ENCODE data around the gene DIO3. TPM values are rescaled to one million over a fixed set of nuclear protein-coding genes. Genes with fewer than 3 reads are reported as not detected.

Gene DIO3
- total RNA-seq, 1 donor from 2014 or later, result 1.6 TPM

DNA sequence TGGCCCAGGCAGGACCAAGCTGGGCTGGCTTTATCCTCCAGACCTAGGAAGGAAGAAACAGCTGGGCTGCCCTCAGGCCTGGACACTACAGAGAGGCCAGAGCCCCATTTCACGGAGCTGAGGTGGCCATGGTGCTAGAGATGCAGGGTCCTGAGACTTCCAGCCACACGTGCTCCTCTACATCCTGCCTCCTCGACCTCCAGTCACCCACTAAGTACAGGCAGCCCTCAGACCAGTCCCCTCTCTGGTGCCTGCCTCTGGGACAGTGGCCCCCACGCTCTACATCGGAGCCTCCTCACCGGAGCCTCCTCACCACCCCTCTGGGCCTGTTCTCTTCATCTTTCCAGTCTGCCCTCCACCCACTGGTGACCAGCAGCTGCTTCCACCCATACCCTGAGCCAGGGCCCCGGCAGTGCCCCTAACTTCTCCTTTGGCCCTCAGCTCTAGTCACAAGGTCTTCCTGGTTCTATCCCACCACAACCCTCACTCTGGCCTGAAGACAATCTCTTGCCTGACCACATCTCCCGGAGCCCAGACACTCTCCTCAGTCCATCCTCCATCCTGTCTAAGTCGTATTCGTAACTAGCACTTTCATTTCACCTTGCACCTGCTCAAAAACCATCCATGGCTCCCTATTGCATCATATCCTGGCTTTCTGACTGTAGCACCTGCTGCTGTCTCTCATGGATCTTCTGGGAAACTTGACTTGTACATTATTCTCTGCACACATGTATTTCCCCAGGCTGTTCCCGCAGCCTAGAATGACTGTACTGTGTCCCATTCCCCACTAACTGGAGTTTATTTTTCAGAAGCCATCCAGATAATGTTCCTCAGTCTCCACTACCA, 43.9 kb downstream of the DIO3 start:
- no peak for ATAC-seq
- no peak for DNase-seq (ENCODE audit: low spot score)
- intact Hi-C loops (cut with DNase I), result no loop called here

DNA sequence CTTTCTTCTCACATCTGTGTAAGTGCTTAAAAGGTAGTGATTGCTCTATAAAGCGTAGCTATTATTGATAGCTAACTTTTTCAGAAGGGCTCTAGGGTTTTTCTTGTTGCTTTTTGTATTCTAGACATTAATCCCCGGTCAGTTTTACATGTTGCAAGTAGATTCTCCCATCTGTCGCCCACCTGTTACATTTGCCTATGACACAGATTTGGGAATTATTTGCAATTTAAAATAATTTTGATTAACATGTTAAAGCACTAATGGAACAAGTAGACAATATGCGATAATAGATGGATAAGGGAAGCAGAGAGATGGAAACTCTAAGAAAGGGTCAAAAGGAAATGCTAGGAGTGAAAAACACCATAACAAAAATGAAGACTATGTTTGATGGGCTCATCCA, 44.5 kb downstream of the DIO3 start:
- intact Hi-C loops (cut with DNase I), result no loop called here
- ATAC-seq, result no peak

More for the DNA sequence above, 44.5 kb downstream of the DIO3 start:
- no peak for DNase-seq (ENCODE audit: low spot score)

Other genes with a start within 250 kb of the DIO3 start
- gene PPP2R5C, start 200.2 kb downstream of the DIO3 start, total RNA-seq, result 144 TPM

Data from sciatic nerve (tissue), 2 donors.